Activated T-cell treated with anti-CD3 and anti-CD28 coated beads, Interleukin-2, amount 50 U/mL, for 4 hours (primary cell): ENCODE data around the gene SLCO1B3. TPM values are rescaled to one million over a fixed set of nuclear protein-coding genes. Genes with fewer than 3 reads are reported as not detected.

Source experiments
- ATAC-seq, 2 donors: fragments of 200-7000 bp; cut with Tn5 transposase; one replicate each; pipeline ENCODE4 v1.10.0; 2021
- DNase-seq: peaks from one replicate; pipeline ENCODE4 v3.0.0-alpha.2; 2020
- H3K27me3 Mint-ChIP-seq: one replicate; pipeline ENCODE4 v1.8.0; 2021; ENCODE audit warnings: low read depth, mixed read lengths
- H3K36me3 Mint-ChIP-seq: one replicate; pipeline ENCODE4 v1.8.0; 2022; ENCODE audit warnings: mixed read lengths; ENCODE audit not compliant: insufficient read depth
- H3K4me1 Mint-ChIP-seq: one replicate; pipeline ENCODE4 v1.8.0; 2021; ENCODE audit warnings: low read depth, mixed read lengths
- H3K4me3 Mint-ChIP-seq: one replicate; pipeline ENCODE4 v1.8.0; 2021; ENCODE audit warnings: mild to moderate bottlenecking, moderate library complexity, mixed read lengths
- H3K9me3 Mint-ChIP-seq: one replicate; pipeline ENCODE4 v1.8.0; 2021; ENCODE audit warnings: mixed read lengths
- total RNA-seq, 3 donors: library from RNA; stranded (reverse); gene quantifications; one replicate each; pipeline ENCODE4 v1.2.1, GENCODE V29; 2021

The SLCO1B3 gene
- total RNA-seq, 3 donors from 2014 or later = not detected

DNA sequence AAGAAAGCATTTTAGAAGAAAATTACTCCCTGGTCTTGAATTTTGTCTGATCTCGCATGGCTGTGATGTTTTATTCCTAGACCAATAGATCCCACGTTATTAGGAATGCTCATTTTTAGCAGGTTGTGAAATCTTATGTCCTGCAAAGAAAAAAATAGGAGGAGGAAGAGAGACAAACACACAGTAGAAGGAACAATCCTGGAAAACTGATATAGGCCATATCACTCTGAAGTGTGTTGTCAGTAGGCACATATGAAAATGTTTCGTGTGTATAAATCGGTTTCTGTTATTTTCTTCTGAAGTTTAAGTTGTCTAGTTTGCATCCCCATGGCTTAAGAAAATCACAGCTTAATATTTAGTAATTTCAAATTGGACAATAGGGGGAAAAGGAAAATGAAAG, 12.4 kb downstream of the SLCO1B3 start:
- Mint-ChIP-seq H3K9me3 (no peaks in the 10 kb centered on the region), H3K36me3 (no peaks in the 10 kb centered on the region), H3K4me3 (no peak overlapping the region), H3K27me3 (no peaks in the 10 kb centered on the region), H3K4me1 (no peaks in the 10 kb centered on the region)
- no peak for ATAC-seq
- no peak for DNase-seq

DNA sequence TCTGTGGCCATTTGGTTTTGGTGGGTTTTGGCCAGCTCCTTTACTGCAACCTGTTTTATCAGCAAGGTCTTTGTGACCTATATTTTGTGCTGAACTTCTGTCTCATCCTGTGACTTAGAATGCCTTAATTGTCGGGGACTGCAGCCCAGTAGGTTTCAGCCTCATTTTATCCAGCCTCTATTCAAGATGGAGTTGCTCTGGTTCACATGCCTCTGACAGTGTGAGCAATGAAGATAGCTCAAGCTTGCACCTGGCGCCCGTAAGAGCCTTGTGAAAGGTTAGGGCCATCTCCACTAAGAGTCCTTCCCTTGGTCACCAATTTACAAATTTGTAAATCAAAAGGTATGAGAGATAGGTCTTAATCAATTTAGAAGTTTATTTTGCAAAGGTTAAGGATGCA, 19.4 kb downstream of the SLCO1B3 start:
- Mint-ChIP-seq H3K4me1 (no peaks in the 10 kb centered on the region), H3K27me3 (no peaks in the 10 kb centered on the region), H3K9me3 (no peaks in the 10 kb centered on the region), H3K36me3 (no peaks in the 10 kb centered on the region), H3K4me3 (no peak overlapping the region)
- no peak for ATAC-seq
- DNase-seq = no peak

DNA sequence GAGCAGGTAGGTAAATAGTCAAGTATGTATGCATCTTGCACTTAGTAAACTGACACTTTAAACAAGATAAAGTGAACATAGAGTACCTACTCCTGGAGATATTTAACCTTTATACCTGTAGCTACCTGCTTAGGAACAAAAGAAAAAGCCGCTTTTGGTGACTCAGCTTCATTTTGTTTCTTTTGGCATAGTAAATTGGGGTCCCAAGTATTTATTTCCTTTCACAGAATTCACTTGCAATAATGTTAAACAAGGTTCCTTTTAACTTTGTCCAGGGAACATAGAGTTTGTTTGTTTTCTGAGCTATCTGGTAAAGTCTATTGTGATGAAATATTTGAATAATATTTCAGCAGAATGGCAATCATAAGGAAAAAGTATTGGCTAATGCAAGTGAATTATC, 20.0 kb downstream of the SLCO1B3 start:
- Mint-ChIP-seq H3K36me3 (no peaks in the 10 kb centered on the region), H3K9me3 (no peaks in the 10 kb centered on the region), H3K27me3 (no peaks in the 10 kb centered on the region), H3K4me1 (no peaks in the 10 kb centered on the region), H3K4me3 (no peak overlapping the region)
- DNase-seq (no peak), ATAC-seq (no peak)

DNA sequence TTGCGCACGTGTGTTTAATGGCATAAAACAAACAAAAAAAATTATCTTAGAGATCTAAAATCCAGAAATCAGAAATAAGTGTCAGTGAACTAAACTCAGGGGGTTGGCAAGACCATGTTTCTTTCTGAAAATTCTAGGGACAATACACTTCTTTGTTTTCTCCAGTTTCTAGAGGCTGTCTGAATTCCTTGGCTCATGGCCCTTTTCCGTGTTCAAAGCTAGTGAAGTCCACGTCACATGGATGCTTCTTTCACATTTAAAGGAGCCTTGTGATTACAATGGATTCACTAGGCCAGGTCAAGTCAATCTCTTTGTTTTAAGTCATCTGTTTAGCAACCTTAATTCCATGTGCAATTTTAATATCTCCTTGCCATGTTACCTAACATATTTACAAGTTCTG, 22.4 kb downstream of the SLCO1B3 start:
- no peaks in the 10 kb centered on the region for H3K36me3 Mint-ChIP-seq
- H3K4me1 Mint-ChIP-seq = no peaks in the 10 kb centered on the region
- no peak for ATAC-seq
- no peak overlapping the region for H3K4me3 Mint-ChIP-seq
- H3K27me3 Mint-ChIP-seq = no peaks in the 10 kb centered on the region
- H3K9me3 Mint-ChIP-seq = no peaks in the 10 kb centered on the region
- DNase-seq = no peak

DNA sequence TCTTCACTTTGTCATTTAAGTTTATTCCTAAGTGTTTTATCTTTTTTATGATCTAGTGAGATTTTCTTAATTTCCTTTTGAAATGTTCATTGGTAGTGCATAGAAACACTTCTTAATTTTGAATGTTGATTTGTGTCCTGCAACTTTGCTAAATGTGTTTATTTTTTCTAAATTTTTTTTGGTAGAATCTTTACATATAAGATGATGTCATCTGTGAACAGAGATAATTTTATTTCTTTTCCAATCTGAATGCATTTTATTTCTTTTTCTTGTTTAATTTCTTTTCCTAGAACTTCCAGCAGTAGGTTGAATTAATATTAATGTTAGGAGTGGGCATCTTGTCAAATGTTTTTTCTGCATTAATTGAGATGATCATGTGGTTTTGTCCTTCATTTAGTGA, 42.1 kb downstream of the SLCO1B3 start:
- no peaks in the 10 kb centered on the region for H3K27me3 Mint-ChIP-seq
- peaks cover 3% of the 10 kb centered on the region for H3K9me3 Mint-ChIP-seq
- ATAC-seq (no peak), DNase-seq (no peak)
- no peaks in the 10 kb centered on the region for H3K4me1 Mint-ChIP-seq
- no peaks in the 10 kb centered on the region for H3K36me3 Mint-ChIP-seq
- H3K4me3 Mint-ChIP-seq = no peak overlapping the region

DNA sequence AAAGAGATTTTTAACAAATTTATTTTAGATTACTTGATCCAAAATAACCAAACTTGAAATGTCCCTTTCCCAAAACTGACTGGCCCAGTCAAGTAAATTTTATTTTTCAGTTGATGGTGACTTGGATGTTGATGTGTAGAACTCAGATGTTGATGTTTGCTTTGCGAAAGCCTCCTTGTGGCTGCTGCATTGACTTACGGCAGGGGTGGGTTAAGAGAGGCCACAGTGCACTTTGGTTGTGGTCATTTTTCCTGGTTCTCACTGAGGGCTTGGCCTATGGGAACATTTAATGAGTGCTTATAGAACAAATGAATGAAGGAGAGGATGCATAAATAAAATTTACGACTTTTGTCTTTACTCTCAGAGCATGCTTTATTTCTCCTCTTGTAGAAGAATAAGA, 52.6 kb downstream of the SLCO1B3 start:
- Mint-ChIP-seq H3K27me3 (no peaks in the 10 kb centered on the region), H3K4me1 (no peaks in the 10 kb centered on the region), H3K4me3 (no peak overlapping the region), H3K9me3 (peaks cover 6% of the 10 kb centered on the region), H3K36me3 (no peaks in the 10 kb centered on the region)
- ATAC-seq = no peak
- no peak for DNase-seq

DNA sequence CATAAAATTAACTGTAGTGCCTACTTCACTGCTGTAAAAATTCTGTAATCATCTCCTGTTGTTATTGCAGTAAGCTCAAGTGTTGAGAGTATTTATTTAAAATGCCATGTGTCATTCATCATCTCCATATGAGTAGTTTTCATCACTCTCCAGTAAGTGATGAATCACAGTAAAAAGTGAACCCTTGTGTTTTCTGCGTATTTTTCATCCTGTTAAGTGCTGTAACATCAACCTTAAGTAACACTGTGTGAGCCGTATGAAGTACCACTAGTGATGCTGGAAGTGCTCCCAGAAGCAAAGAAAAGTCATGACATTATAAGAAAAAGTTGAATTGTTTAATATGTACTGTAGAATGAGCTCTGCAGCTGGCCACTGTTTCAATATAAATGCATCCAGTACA, 55.4 kb downstream of the SLCO1B3 start:
- peaks cover 7% of the 10 kb centered on the region for H3K9me3 Mint-ChIP-seq
- ATAC-seq (no peak), DNase-seq (no peak)
- H3K27me3 Mint-ChIP-seq = no peaks in the 10 kb centered on the region
- no peaks in the 10 kb centered on the region for H3K4me1 Mint-ChIP-seq
- H3K4me3 Mint-ChIP-seq = no peak overlapping the region
- no peaks in the 10 kb centered on the region for H3K36me3 Mint-ChIP-seq

DNA sequence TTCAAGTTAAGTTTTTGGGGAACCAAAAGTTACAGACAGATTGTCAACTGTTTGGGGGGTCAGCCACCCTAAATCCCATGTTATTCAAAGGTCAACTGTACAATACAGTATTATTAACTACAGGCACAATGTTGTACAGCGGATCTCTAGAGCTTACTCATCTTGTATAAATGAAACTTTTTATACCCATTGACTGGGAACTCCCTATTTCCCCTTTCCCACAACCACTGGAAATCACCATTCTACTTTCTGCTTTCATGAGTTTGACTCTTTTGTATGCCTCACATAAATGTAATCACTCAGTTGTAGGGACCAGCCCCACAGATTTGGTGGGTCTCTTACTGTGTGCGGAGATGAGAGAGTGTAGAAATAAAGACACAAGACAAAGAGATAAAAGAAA, 57.8 kb downstream of the SLCO1B3 start:
- H3K9me3 Mint-ChIP-seq = peaks cover 7% of the 10 kb centered on the region
- no peaks in the 10 kb centered on the region for H3K4me1 Mint-ChIP-seq
- H3K4me3 Mint-ChIP-seq = no peak overlapping the region
- DNase-seq (no peak), ATAC-seq (no peak)
- H3K27me3 Mint-ChIP-seq = no peaks in the 10 kb centered on the region
- H3K36me3 Mint-ChIP-seq = no peaks in the 10 kb centered on the region

DNA sequence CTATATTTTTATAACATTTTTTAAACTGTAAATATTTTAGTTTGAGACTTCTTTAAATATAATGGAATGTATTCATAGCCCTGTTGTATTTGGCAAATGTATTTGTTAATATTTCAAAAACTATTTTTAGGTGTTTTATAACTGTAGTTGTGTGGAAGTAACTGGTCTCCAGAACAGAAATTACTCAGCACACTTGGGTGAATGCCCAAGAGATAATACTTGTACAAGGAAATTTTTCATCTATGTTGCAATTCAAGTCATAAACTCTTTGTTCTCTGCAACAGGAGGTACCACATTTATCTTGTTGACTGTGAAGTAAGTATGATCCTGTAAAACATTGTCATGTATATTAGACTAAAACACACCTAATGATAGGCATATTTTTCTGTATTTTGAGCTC, 72.8 kb downstream of the SLCO1B3 start:
- Mint-ChIP-seq H3K4me3 (no peak overlapping the region), H3K9me3 (no peaks in the 10 kb centered on the region), H3K4me1 (no peaks in the 10 kb centered on the region), H3K36me3 (no peaks in the 10 kb centered on the region), H3K27me3 (no peaks in the 10 kb centered on the region)
- no peak for DNase-seq
- ATAC-seq = no peak

DNA sequence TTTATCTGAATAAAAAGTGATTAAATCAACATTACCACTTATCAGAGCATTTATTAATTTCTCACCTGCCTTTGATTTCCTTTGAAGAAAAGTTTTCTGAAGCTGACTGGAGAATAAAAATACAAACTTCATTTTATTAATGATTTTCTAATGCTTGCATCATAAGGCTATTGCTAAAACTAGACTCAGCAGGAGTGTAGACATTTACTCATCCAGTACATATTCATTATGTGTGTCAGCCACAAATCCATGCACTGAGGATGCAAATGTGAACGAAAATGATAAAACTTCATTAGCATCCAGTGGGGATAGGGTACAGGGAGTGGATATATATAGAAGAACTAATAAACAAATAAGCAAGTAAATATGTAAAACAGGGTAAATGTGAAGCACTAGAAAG, 74.6 kb downstream of the SLCO1B3 start:
- Mint-ChIP-seq H3K27me3 (no peaks in the 10 kb centered on the region), H3K4me1 (no peaks in the 10 kb centered on the region), H3K36me3 (no peaks in the 10 kb centered on the region), H3K4me3 (no peak overlapping the region), H3K9me3 (peaks cover 4% of the 10 kb centered on the region)
- no peak for DNase-seq
- ATAC-seq = no peak

DNA sequence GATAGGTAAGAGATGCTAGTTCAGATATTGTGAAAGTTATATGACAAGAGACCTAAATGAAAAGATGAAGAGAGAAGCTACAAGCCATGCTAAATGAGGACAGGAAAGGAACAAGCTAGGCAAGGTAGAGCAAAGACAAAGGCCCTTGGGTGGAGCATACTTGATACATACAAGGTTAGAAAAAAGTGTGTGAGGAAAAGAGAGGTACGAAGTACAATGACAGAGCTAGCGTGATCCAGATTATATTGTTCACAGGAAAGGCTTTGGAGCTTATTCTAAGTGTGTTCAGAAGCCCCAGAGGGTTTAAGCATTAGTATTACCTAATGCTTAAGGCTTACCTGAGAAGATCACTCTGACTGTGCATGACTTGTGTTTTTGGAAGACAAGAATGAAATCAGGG, 75.0 kb downstream of the SLCO1B3 start:
- peaks cover 4% of the 10 kb centered on the region for H3K9me3 Mint-ChIP-seq
- no peak overlapping the region for H3K4me3 Mint-ChIP-seq
- no peaks in the 10 kb centered on the region for H3K4me1 Mint-ChIP-seq
- H3K36me3 Mint-ChIP-seq = no peaks in the 10 kb centered on the region
- no peak for ATAC-seq
- H3K27me3 Mint-ChIP-seq = no peaks in the 10 kb centered on the region
- no peak for DNase-seq

DNA sequence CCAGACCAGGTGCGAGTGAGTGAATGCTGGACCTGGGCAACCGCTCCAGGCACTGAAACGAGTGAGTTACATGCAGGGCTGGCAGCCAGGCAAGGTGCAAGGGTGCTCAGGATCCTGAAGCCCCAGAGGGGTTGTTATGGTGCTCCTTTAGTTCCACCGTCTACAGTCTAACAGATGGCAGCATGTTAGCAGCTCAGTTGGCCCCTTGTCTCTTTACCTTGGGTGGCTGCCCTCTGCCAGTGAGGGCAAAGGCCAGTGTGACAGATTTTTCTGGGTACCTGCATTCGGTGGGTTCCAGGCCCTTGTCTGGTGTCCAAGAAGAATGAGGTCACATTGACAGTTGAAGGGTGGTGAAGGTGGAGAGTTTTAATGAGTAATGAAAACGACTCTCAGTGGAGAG, 106.8 kb downstream of the SLCO1B3 start:
- Mint-ChIP-seq H3K9me3 (peaks cover 3% of the 10 kb centered on the region), H3K4me3 (no peak overlapping the region), H3K36me3 (no peaks in the 10 kb centered on the region), H3K4me1 (no peaks in the 10 kb centered on the region), H3K27me3 (no peaks in the 10 kb centered on the region)
- ATAC-seq (no peak), DNase-seq (no peak)

DNA sequence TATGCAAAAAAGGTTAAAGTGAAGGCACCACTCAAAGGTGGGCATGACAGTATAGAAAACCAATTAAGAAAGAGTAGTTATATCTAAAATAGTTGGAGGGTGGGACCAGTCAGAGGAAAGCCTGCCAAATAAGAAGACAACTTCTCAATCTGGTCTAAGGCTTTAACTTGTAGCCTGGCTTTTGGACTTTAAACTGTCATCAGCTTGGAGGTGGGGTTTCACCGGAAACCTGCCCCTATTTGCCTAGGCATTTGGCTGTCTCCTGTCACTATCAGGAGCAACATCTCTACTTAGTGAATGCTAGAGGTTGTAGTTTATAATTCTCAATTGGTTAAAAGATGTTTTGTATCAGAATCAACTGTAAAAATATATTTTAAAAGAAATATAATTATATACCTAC, 107.3 kb downstream of the SLCO1B3 start:
- no peaks in the 10 kb centered on the region for H3K4me1 Mint-ChIP-seq
- peaks cover 3% of the 10 kb centered on the region for H3K9me3 Mint-ChIP-seq
- ATAC-seq (no peak), DNase-seq (no peak)
- H3K4me3 Mint-ChIP-seq = no peak overlapping the region
- H3K27me3 Mint-ChIP-seq = no peaks in the 10 kb centered on the region
- no peaks in the 10 kb centered on the region for H3K36me3 Mint-ChIP-seq

DNA sequence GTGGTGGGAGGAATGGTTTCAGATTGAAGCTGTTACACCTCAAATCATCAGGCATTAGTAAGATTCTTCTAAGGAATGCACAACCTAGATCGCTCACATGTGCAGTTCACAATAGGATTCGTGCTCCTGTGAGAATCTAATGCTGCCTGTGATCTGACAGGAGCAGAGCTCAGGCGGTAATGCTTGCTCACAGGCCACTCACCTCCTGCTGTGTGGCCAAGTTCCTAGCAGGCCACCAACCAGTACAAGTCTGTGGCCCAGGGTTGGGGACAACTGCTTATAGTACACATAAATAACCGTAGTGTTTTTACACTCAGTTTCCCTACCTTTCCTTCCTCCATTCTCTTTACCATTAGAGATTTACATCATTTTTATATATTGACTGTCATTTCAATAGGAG, 121.4 kb downstream of the SLCO1B3 start:
- Mint-ChIP-seq H3K4me3 (no peak overlapping the region), H3K36me3 (no peaks in the 10 kb centered on the region), H3K27me3 (no peaks in the 10 kb centered on the region), H3K4me1 (no peaks in the 10 kb centered on the region), H3K9me3 (peaks cover 13% of the 10 kb centered on the region)
- ATAC-seq = no peak
- DNase-seq = no peak

DNA sequence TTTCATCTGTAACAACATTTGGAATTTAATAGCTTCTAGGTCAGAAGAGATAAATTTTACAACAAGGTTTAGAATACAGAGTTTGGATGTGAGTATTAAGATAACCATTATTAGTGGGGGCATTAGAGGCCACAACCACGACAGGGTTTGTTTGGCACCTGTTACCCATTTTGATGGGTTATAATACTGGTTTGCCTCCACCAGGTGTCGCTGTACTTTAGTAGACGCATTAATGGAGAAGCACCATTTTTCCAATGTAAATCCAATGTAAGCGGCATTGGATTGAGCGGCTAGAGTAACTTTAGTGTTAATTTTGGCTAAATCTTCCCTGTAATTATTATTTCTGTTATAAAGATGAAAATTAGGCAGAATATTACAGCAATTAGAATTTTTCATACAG, 136.2 kb downstream of the SLCO1B3 start:
- Mint-ChIP-seq H3K4me3 (no peak overlapping the region), H3K9me3 (peaks cover 7% of the 10 kb centered on the region), H3K36me3 (no peaks in the 10 kb centered on the region), H3K27me3 (no peaks in the 10 kb centered on the region), H3K4me1 (no peaks in the 10 kb centered on the region)
- DNase-seq (no peak), ATAC-seq (no peak)

DNA sequence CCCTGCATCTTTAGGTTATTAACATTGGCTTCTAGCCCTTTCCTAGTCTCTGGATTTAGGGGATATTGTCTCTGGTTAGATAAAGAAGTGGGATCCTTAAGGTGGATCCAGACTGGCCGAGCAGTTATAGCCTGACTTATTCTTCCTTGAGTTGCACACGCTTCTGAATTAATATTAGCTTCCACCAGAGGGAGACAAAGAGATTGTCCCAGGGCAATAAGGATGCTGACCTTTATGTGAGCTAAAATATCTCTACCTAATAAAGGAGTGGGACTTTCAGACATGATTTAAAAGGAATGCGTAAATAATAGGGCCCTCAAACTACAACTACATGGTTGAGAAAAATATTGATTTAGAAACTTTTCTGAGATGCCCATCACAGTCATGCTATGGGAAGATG, 139.7 kb downstream of the SLCO1B3 start:
- H3K4me3 Mint-ChIP-seq = no peak overlapping the region
- no peaks in the 10 kb centered on the region for H3K27me3 Mint-ChIP-seq
- no peaks in the 10 kb centered on the region for H3K4me1 Mint-ChIP-seq
- DNase-seq (no peak), ATAC-seq (no peak)
- peaks cover 10% of the 10 kb centered on the region for H3K9me3 Mint-ChIP-seq
- H3K36me3 Mint-ChIP-seq = no peaks in the 10 kb centered on the region
